Body of pancreas (tissue), 4 donors: ENCODE measurements around the gene DNAJB6.

ENCODE experiments used
- CTCF ChIP-seq, 7 experiments: fragments of 450-650 bp in 4 of 7; fragments of 200-600 bp in 3 of 7; sonication (generic) in 3 of 7; IDR thresholded peaks; one replicate each; pipeline ENCODE4 v1.5.1; 2016 to 2019; ENCODE audit warnings: antibody characterized with exemption in 7 of 7
- POLR2A ChIP-seq, 3 donors: fragments of 450-650 bp; IDR thresholded peaks; one replicate each; pipeline ENCODE4 v1.6.1; 2016; ENCODE audit warnings: antibody characterized with exemption in 3 of 3, mild to moderate bottlenecking in 2 of 3

DNA sequence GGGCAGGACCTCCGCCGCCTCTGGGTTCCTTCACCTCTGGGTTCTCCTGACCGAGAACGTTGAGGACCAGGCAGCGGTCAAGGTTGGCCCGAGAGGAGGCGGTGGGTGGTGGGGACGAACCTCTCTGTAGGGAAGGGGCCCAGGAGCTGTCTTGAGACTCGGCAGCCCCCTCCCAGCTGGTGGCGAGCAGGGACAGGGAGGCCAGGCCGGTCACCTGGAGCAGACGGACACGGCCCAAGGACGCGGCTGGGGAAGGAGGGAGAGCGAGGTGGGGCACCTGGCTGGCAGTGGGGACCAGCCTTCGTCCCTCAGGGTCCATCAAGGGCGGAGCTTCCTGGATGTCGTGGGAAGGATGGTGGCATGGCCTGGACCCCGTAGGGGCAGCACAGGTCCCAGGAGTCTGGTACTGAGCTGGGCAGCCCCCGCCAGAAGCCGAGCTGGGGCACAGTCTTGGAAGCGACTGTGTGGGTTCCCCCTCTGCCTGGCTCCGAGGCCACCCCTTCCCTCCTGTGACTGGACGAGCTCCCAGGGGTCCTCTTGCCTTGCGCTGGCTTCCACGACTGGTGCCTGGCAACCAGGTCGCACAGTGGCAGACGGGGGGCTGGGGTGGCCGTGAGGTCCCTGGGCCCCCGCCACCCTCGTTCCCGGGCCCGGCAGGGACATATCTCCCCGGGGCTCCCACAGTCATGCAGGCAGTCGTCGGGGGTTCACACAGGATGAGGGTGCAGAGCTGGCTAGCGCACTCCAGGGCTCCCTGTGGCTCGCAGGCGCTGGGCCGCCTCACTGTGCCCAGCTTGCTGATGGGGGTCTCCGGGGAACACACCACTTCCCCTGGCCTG is 89.9 kb downstream of the DNAJB6 start:
- TF ChIP-seq CTCF (IDR thresholded peaks at IDR 0.05) (no peak), POLR2A (IDR thresholded peaks at IDR 0.05) (no peak)
